ENCODE measurements around the gene PCDHAC2. TPM values are rescaled to one million over a fixed set of nuclear protein-coding genes. Genes with fewer than 3 reads are reported as not detected.

Gene PCDHAC2, protein sequence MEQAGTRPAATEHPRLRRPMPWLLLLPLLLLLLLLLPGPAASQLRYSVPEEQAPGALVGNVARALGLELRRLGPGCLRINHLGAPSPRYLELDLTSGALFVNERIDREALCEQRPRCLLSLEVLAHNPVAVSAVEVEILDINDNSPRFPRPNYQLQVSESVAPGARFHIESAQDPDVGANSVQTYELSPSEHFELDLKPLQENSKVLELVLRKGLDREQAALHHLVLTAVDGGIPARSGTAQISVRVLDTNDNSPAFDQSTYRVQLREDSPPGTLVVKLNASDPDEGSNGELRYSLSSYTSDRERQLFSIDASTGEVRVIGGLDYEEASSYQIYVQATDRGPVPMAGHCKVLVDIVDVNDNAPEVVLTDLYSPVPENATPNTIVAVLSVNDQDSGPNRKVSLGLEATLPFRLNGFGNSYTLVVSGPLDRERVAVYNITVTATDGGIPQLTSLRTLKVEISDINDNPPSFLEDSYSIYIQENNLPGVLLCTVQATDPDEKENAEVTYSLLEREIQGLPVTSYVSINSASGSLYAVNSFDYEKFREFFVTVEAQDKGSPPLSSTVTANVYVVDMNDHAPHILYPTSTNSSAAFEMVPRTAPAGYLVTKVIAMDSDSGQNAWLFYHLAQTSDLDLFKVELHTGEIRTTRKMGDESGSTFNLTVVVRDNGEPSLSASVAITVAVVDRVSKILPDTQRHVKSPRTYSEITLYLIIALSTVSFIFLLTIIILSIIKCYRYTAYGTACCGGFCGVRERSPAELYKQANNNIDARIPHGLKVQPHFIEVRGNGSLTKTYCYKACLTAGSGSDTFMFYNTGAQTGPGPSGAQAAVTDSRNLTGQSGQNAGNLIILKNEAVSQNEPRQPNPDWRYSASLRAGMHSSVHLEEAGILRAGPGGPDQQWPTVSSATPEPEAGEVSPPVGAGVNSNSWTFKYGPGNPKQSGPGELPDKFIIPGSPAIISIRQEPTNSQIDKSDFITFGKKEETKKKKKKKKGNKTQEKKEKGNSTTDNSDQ
- total RNA-seq = 12.1 to 12.7 TPM (median 12.4 TPM) in 3 replicates

DNA sequence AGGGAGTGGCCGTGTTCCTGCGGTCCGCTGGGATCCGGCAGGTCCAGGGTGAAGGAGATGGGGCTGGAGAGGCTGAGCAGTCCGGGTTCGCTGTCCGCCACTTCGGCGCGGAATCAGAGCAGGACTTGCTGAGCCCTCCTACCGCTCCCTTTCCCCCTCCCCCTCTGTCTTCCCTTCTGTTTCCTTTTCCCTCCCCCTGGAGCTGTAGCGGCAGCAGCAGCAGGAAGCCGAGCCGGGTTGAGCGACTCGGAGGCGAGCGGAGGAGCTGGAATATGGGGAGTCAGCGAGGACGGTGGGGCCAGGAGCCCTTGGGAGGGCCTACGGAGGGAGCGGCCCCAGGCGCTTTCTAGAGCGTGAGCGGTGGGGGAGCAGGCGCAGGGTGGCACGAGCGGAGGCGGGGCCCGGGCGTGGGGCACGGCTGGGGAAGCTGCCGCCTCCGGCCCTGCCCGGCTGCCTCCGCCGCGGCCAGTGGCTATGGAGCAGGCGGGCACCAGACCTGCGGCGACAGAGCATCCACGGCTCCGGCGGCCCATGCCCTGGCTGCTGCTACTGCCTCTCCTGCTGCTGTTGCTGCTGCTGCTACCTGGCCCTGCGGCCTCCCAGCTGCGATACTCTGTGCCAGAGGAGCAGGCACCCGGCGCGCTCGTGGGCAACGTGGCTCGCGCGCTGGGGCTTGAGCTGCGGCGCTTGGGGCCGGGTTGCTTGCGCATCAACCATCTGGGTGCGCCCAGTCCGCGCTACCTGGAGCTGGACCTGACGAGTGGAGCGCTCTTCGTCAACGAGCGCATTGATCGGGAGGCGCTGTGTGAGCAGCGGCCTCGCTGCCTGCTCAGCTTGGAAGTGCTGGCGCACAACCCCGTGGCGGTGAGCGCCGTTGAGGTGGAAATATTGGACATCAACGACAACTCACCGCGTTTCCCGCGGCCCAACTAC, at the start of gene PCDHAC2:
PCDHAC2 (plus strand) TSS at position 184 of the 933 bp plus-strand sequence; CDS start at position 475, 291 bp downstream.
- peak within 1 kb of the TSS; percentile 96 for H3K27ac Mint-ChIP-seq
- peak; percentile 42 to 72 for DNase-seq (ENCODE audit: low spot score in 2 of 2, unreplicated experiment in 2 of 2)

DNA sequence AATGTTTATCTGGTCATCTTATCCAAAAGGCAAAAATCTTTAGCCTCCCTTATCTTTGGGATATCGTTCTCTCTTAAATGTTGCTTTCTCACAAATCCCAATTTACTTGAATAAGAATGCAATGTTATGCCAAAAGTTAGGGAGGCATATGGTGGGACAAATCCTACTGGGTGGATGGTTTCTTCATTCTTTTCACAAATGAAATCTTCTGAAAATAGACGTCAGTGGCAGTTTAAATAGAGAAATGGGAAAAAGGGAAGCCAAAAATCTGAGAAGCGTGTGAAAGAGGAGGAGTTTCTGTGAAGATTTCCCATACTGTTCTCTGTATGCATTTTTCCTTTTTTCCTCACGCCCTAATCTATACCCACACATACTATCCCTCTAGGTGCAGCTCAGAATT, 42.7 kb upstream of the PCDHAC2 start:
- Mint-ChIP-seq H3K4me3 (no peak overlapping the region), H3K4me1 (peaks cover 12% of the 10 kb centered on the region), H3K9me3 (no peaks in the 10 kb centered on the region), H3K36me3 (peaks cover 4% of the 10 kb centered on the region), H3K27ac (no peak overlapping the region), H3K27me3 (ENCODE audit: low read depth) (peaks cover 4% of the 10 kb centered on the region)
- TF ChIP-seq, protein P1, sequence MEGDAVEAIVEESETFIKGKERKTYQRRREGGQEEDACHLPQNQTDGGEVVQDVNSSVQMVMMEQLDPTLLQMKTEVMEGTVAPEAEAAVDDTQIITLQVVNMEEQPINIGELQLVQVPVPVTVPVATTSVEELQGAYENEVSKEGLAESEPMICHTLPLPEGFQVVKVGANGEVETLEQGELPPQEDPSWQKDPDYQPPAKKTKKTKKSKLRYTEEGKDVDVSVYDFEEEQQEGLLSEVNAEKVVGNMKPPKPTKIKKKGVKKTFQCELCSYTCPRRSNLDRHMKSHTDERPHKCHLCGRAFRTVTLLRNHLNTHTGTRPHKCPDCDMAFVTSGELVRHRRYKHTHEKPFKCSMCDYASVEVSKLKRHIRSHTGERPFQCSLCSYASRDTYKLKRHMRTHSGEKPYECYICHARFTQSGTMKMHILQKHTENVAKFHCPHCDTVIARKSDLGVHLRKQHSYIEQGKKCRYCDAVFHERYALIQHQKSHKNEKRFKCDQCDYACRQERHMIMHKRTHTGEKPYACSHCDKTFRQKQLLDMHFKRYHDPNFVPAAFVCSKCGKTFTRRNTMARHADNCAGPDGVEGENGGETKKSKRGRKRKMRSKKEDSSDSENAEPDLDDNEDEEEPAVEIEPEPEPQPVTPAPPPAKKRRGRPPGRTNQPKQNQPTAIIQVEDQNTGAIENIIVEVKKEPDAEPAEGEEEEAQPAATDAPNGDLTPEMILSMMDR (IDR thresholded peaks at IDR 0.05; ENCODE audit: unreplicated experiment) = no peak
- no peak for DNase-seq (ENCODE audit: low spot score in 2 of 2, unreplicated experiment in 2 of 2)

More for the DNA sequence above, at the start of gene PCDHAC2:
- Mint-ChIP-seq H3K9me3 (no peaks in the 10 kb centered on the region), H3K27me3 (ENCODE audit: low read depth) (no peaks in the 10 kb centered on the region), H3K4me3 (peak within 1 kb of the TSS; percentile 91), H3K36me3 (peaks cover 4% of the 10 kb centered on the region), H3K4me1 (peaks cover 47% of the 10 kb centered on the region)
- TF ChIP-seq, protein P1 (IDR thresholded peaks at IDR 0.05; ENCODE audit: unreplicated experiment) = no peak

DNA sequence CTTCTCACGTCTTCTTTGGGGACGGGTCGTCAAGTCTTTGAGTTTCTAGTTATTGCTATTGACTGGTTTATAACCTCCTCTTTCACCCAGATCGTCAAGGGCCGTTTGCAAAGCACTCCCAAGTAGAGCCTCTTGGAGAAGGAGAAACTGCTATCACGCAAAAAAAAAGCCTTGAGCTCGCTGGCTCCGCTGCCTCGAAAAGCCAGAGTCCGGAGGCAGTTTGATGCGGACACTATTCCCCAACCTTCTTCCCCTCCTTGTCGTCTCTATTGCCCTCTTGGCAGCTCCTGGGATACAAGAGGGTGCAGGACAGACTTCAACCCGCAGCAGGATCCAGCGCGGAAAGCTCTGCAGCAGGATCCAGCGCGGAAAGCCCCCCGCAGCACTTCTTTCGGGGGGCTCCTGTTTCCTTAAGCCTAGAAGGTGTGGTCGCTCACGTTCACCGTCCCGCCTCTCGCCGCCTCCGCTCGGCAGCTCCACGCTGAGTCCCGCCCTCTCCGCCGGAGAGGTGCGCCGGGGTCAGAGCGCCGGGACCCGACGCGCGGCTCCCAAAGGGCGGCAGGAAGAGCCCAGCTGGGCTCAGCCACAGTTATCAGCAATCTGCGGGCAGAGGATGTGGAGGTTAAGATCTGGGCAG, 40.4 kb upstream of the PCDHAC2 start, which contains the start of gene PCDHAC1:
PCDHAC1 (plus strand) TSS at position 494 of the 637 bp plus-strand sequence. CDS start 594 bp downstream, outside the sequence.
- peak in 1 of 2 experiments; percentile 50 for DNase-seq (ENCODE audit: low spot score in 2 of 2, unreplicated experiment in 2 of 2)

DNA sequence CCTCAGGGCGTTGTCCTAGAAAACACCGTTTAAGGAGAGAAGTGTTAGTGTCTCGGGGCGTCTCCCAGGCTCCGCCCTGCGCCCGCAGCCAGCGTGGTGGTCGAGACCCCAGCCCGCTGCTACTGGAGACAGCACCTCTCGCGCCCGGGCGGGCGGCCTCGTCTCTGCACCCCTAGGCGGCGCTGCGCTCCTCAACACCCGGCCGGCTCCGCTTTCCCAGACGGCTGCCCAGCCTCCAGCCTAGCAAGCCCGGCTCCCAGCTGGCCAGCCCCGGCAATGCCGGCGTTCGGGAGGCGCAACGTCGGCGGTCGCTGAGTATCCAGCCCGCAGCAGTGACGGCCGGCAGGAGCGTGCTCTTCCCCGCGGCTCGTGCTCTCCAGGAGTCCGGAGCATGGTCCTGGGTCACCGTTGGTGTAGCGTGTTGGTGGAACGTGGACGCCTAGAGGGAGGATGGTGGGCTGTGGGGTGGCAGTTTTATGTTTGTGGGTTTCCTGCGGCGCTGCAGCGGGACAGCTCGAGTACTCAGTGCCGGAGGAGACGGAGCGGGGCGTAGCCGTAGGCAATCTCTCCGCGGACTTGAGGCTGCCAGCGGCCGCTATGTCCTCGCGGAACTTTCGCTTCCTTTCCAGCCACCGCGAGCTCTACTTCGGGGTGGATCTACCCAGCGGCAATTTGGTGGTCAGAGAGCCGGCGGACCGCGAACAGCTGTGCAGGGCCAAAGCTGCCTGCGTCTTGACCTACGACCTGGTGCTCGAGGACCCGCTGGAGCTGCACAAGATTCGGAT, 39.6 kb upstream of the PCDHAC2 start:
- Mint-ChIP-seq H3K27me3 (ENCODE audit: low read depth) (peaks cover 6% of the 10 kb centered on the region), H3K36me3 (no peaks in the 10 kb centered on the region), H3K4me1 (peaks cover 12% of the 10 kb centered on the region), H3K4me3 (peak overlapping the region; percentile 85), H3K9me3 (no peaks in the 10 kb centered on the region), H3K27ac (peak overlapping the region; percentile 75)
- peak; percentile 87 to 96 for DNase-seq (ENCODE audit: low spot score in 2 of 2, unreplicated experiment in 2 of 2)
- TF ChIP-seq, protein P1 (IDR thresholded peaks at IDR 0.05; ENCODE audit: unreplicated experiment) = peak; percentile 88

More for the DNA sequence above, 40.4 kb upstream of the PCDHAC2 start, which contains the start of gene PCDHAC1:
- Mint-ChIP-seq H3K27me3 (ENCODE audit: low read depth) (peaks cover 6% of the 10 kb centered on the region), H3K4me3 (peak within 1 kb of the TSS; percentile 85), H3K4me1 (peaks cover 12% of the 10 kb centered on the region), H3K36me3 (no peaks in the 10 kb centered on the region), H3K27ac (peak within 1 kb of the TSS; percentile 75), H3K9me3 (no peaks in the 10 kb centered on the region)
- TF ChIP-seq, protein P1 (IDR thresholded peaks at IDR 0.05; ENCODE audit: unreplicated experiment) = no peak

Measured in mesothelial cell of epicardium (in vitro differentiated cells).